CD4-positive, alpha-beta T cell (primary cell): ENCODE results near the gene AHCYL1. TPM values are rescaled to one million over a fixed set of nuclear protein-coding genes. Genes with fewer than 3 reads are reported as not detected.
"Not testable (repeated sequence)": the region's sequence is repeated elsewhere in the genome, so short reads cannot be mapped to it uniquely, and the experiment has no call there.

Experiments
- ATAC-seq: fragments of 200-7000 bp; cut with Tn5 transposase; one replicate; pipeline ENCODE4 v1.10.0; 2022; ENCODE audit warnings: mild to moderate bottlenecking; ENCODE audit not compliant: poor library complexity
- CTCF ChIA-PET: fragments of 350-600 bp; sonication (Branson Sonifier 250); formaldehyde crosslinking; loops from one replicate; lab custom pipeline; 2021; ENCODE audit warnings: antibody characterized with exemption, inconsistent platforms; lab: Charles Lee
- POLR2A ChIA-PET: fragments of 350-600 bp; sonication (Branson Sonifier 250); formaldehyde crosslinking; loops from one replicate; lab custom pipeline; 2021; ENCODE audit warnings: antibody characterized with exemption, inconsistent platforms; lab: Charles Lee
- DNase-seq, 14 experiments: peaks; one replicate each; pipeline ENCODE4 v3.0.0-alpha.2; 2013 to 2020; ENCODE audit warnings: mixed read lengths in 2 of 14
- H3K27ac ChIP-seq, 2 donors: one replicate each; pipeline versions ENCODE4 v1.5.1 to v1.7.0; 2013; ENCODE audit warnings: low read length in 2 of 2, low read depth in 1 of 2, mild to moderate bottlenecking in 1 of 2
- H3K27me3 ChIP-seq, 2 experiments: 1 replicate in 1 of 2; 2 replicates in 1 of 2; pipeline versions ENCODE4 v1.6.1 to v1.7.0; 2013; ENCODE audit warnings: low read length in 2 of 2, control low read depth in 1 of 2, mild to moderate bottlenecking in 1 of 2, moderate library complexity in 1 of 2; ENCODE audit not compliant: insufficient read depth in 2 of 2, control insufficient read depth in 1 of 2
- H3K36me3 ChIP-seq: one replicate; pipeline ENCODE4 v1.6.1; 2013; ENCODE audit warnings: low read length, control low read depth; ENCODE audit not compliant: insufficient read depth
- H3K4me1 ChIP-seq: one replicate; pipeline ENCODE4 v1.6.1; 2013; ENCODE audit warnings: low read length, control low read depth; ENCODE audit not compliant: insufficient read depth
- H3K4me3 ChIP-seq: one replicate; pipeline ENCODE4 v1.5.1; 2013; ENCODE audit warnings: mild to moderate bottlenecking, low read length, moderate library complexity
- H3K9me3 ChIP-seq, 2 experiments: 1 replicate in 1 of 2; 2 replicates in 1 of 2; pipeline versions ENCODE4 v1.6.1 to v1.7.0; 2013; ENCODE audit warnings: low read length in 2 of 2, mild to moderate bottlenecking in 2 of 2, control low read depth in 1 of 2, moderate library complexity in 1 of 2; ENCODE audit not compliant: control insufficient read depth in 1 of 2, insufficient read depth in 1 of 2
- H3K27ac Mint-ChIP-seq: one replicate; pipeline ENCODE4 v1.8.0; 2020; ENCODE audit warnings: mixed read lengths
- H3K27me3 Mint-ChIP-seq: one replicate; pipeline ENCODE4 v1.8.0; 2021; ENCODE audit warnings: mixed read lengths
- H3K36me3 Mint-ChIP-seq: one replicate; pipeline ENCODE4 v1.8.0; 2021; ENCODE audit warnings: low read depth, mixed read lengths
- H3K4me1 Mint-ChIP-seq: one replicate; pipeline ENCODE4 v1.8.0; 2021; ENCODE audit warnings: low read depth, mixed read lengths
- H3K4me3 Mint-ChIP-seq: one replicate; pipeline ENCODE4 v1.8.0; 2020; ENCODE audit warnings: mild to moderate bottlenecking, mixed read lengths
- H3K9me3 Mint-ChIP-seq: one replicate; pipeline ENCODE4 v1.8.0; 2020; ENCODE audit warnings: mixed read lengths
- CTCF ChIP-seq: fragments of 200-600 bp; IDR thresholded peaks from one replicate; pipeline ENCODE4 v1.8.0; 2022; ENCODE audit warnings: antibody characterized with exemption, mild to moderate bottlenecking
- intact Hi-C, 2 experiments: fragments of 100-400 bp; cut with DNase I in 1 of 2; cut with micrococcal nuclease in 1 of 2; formaldehyde crosslinking; loops; one replicate each; pipeline versions ENCODE4 v1.15.1 to v1.9.0; 2023 to 2025; cut with DNase I, micrococcal nuclease
- total RNA-seq, 174 experiments: library from RNA in 2 of 174; stranded (reverse) in 2 of 174; gene quantifications; one replicate each; pipeline ENCODE4 v1.2.3 and lab custom pipeline; 2021 to 2026

AHCYL1 gene
- total RNA-seq, 2 experiments from 2014 or later, result 6.9 to 8.4 TPM

- Mint-ChIP-seq H3K27me3 (no peaks in the 10 kb centered on the region), H3K4me3 (no peak overlapping the region), H3K4me1 (no peaks in the 10 kb centered on the region), H3K36me3 (peaks cover 75% of the 10 kb centered on the region), H3K27ac (no peak overlapping the region), H3K9me3 (no peaks in the 10 kb centered on the region)
- Histone ChIP-seq H3K4me1 (no peaks in the 10 kb centered on the region), H3K36me3 (peaks cover 71% of the 10 kb centered on the region), H3K27ac (no peak overlapping the region), H3K27me3 (no peaks in the 10 kb centered on the region), H3K4me3 (no peak overlapping the region), H3K9me3 (no peaks in the 10 kb centered on the region)
- no peak for ATAC-seq
- no peak for DNase-seq
- POLR2A ChIA-PET, result no interaction called here
- intact Hi-C loops, result no loop called here
- TF ChIP-seq CTCF, result no peak
- CTCF ChIA-PET, result interaction anchor here (1.3 kb wide), 1 partner anchor 381 kb away, joined by 4 read pairs; no protein-coding TSS in a partner anchor
Measured at GRCh38 chr1:110021285-110021684, 36.7 kb downstream of the AHCYL1 start.

- peaks cover 41% of the 10 kb centered on the region for H3K36me3 Mint-ChIP-seq
- Histone ChIP-seq H3K27ac (no peak overlapping the region), H3K4me3 (no peak overlapping the region), H3K27me3 (no peaks in the 10 kb centered on the region), H3K36me3 (peaks cover 38% of the 10 kb centered on the region), H3K9me3 (no peaks in the 10 kb centered on the region), H3K4me1 (peaks cover 3% of the 10 kb centered on the region)
- no peaks in the 10 kb centered on the region for H3K9me3 Mint-ChIP-seq
- H3K27ac Mint-ChIP-seq, result no peak overlapping the region
- no peak for DNase-seq
- ChIA-PET POLR2A (interaction anchor here (2.2 kb wide), 1 partner anchor 10 kb away, joined by 12 read pairs; the partner anchor contains the start of gene STRIP1), CTCF (interaction anchor here (1.3 kb wide), 1 partner anchor 40 kb away, joined by 3 read pairs; the partner anchor contains the start of gene AHCYL1)
- no peak for TF ChIP-seq CTCF
- peaks cover 2% of the 10 kb centered on the region for H3K4me1 Mint-ChIP-seq
- no peak overlapping the region for H3K4me3 Mint-ChIP-seq
- H3K27me3 Mint-ChIP-seq, result no peaks in the 10 kb centered on the region
- intact Hi-C loops, result loop anchor here in 1 of 2 experiments (5.0 kb wide), 1 partner anchor 438 kb away; no protein-coding TSS in a partner anchor
- no peak for ATAC-seq
Measured at GRCh38 chr1:110024613-110025012, 40.0 kb downstream of the AHCYL1 start.

- not testable (repeated sequence) for H3K36me3 ChIP-seq, H3K27me3 ChIP-seq, H3K9me3 ChIP-seq, H3K9me3 Mint-ChIP-seq, DNase-seq, H3K27me3 Mint-ChIP-seq, ATAC-seq
- Mint-ChIP-seq H3K36me3 (peaks cover 14% of the 10 kb centered on the region), H3K27ac (peak overlapping the region; percentile 81), H3K4me3 (peak overlapping the region; percentile 84), H3K4me1 (peaks cover 46% of the 10 kb centered on the region)
- peak overlapping the region; percentile 8 to 53 for H3K27ac ChIP-seq
- POLR2A ChIA-PET, result interaction anchor here (1.0 to 1.5 kb wide), 3 partner anchors 10 to 307 kb away, joined by 3 to 4 read pairs (median 3); no protein-coding TSS in a partner anchor
- intact Hi-C loops, result loop anchor here (5.0 to 10.0 kb wide), 2 partner anchors 932 to 1414 kb away; partner anchors contain the start of genes ATP5PB (in 1 of the 2), LRIF1 (in 1 of the 2) and WDR77 (in 1 of the 2)
- H3K4me1 ChIP-seq, result peaks cover 36% of the 10 kb centered on the region
- peak overlapping the region; percentile 40 for H3K4me3 ChIP-seq
- CTCF ChIA-PET, result interaction anchor here (1.2 to 2.7 kb wide), 3 partner anchors 19 to 46 kb away, joined by 3 to 11 read pairs (median 6); partner anchors contain the start of gene AHCYL1
Measured at GRCh38 chr1:110030687-110031086, 46.1 kb downstream of the AHCYL1 start.
